Breast epithelium (tissue), 4 donors: ENCODE results near the gene TMEM120A. TPM values are rescaled to one million over a fixed set of nuclear protein-coding genes. Genes with fewer than 3 reads are reported as not detected.
A peak's percentile ranks its signal among the peaks of the same experiment; 100 is the strongest.
"Not testable (repeated sequence)": the region's sequence is repeated elsewhere in the genome, so short reads cannot be mapped to it uniquely, and the experiment has no call there.

Source experiments
- DNase-seq, 2 donors: peaks; one replicate each; pipeline ENCODE4 v3.0.0-alpha.2; 2019; ENCODE audit warnings: low spot score in 2 of 2
- H3K27ac ChIP-seq, 2 donors: fragments of 200-600 bp; sonication (generic) in 1 of 2; one replicate each; pipeline ENCODE4 v1.5.1; 2016 to 2019; ENCODE audit warnings: mild to moderate bottlenecking in 1 of 2
- H3K27me3 ChIP-seq, 2 donors: fragments of 200-600 bp; sonication (generic) in 1 of 2; one replicate each; pipeline versions ENCODE4 v1.5.1 to v1.6.0; 2017 to 2019; ENCODE audit warnings: control low read depth in 1 of 2, mild to moderate bottlenecking in 1 of 2
- H3K36me3 ChIP-seq: fragments of 200-600 bp; one replicate; pipeline ENCODE4 v1.5.1; 2019
- H3K4me1 ChIP-seq, 2 donors: fragments of 200-600 bp; sonication (generic); one replicate each; pipeline ENCODE4 v1.5.1; 2016 to 2019; ENCODE audit warnings: control low read depth in 1 of 2
- H3K4me3 ChIP-seq, 3 donors: fragments of 200-600 bp; sonication (generic); 1 replicate in 2 of 3; 2 replicates in 1 of 3; pipeline ENCODE4 v1.5.1; 2016 to 2019; ENCODE audit warnings: mild to moderate bottlenecking in 3 of 3, moderate library complexity in 2 of 3
- H3K9me3 ChIP-seq, 2 donors: fragments of 200-600 bp; sonication (generic) in 1 of 2; one replicate each; pipeline ENCODE4 v1.5.1; 2016 to 2019; ENCODE audit warnings: control low read depth in 1 of 2
- CTCF ChIP-seq, 3 donors: fragments of 450-650 bp; IDR thresholded peaks; one replicate each; pipeline ENCODE4 v1.5.1; 2016 to 2017; ENCODE audit warnings: antibody characterized with exemption in 3 of 3, mild to moderate bottlenecking in 3 of 3, moderate library complexity in 3 of 3
- POLR2A ChIP-seq: fragments of 450-650 bp; IDR thresholded peaks from one replicate; pipeline ENCODE4 v1.6.1; 2016; ENCODE audit warnings: antibody characterized with exemption, mild to moderate bottlenecking, moderate library complexity
- POLR2AphosphoS5 ChIP-seq, 3 donors: sonication (generic); formaldehyde crosslinking; IDR thresholded peaks; one replicate each; pipeline ENCODE4 v1.6.1; 2017; ENCODE audit warnings: antibody characterized with exemption in 3 of 3
- intact Hi-C: fragments of 100-400 bp; cut with DNase I; formaldehyde crosslinking; loops from one replicate; pipeline ENCODE4 v1.15.1; 2023; ENCODE audit warnings: low total_unique reads
- total RNA-seq, 3 donors: library from RNA; depleted of rRNA; stranded (reverse); fragments of >200 nt; gene quantifications; one replicate each; pipeline ENCODE4 v1.1.0, GENCODE V29; 2016

Gene TMEM120A
- total RNA-seq, 3 donors from 2014 or later, result 27.2 to 52.0 (median 42.9) TPM

DNA sequence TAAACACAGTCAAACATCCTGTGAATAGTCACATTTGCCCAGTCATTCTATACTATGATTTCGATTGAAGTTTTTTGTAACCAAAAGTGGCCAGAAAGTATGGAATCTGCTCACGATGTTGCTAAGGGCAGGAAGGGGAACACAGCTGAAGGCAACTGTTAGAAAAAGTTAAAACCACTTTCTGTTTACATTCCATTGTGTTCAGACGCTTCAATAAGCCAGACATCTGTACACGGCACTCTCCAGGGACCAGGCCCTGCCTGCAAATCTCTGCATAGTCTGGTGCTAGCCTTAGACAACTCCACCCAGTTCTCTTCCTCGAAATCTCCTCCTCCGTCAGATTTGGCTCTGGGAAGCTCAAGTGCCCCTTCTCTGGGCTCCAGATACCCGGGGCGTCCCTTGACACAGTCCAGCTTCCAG, 17.1 kb upstream of the TMEM120A start:
- Histone ChIP-seq H3K27me3 (no peaks in the 10 kb centered on the region), H3K36me3 (no peaks in the 10 kb centered on the region), H3K4me1 (no peaks in the 10 kb centered on the region), H3K4me3 (no peak overlapping the region), H3K27ac (peak overlapping the region; percentile 10 to 26), H3K9me3 (no peaks in the 10 kb centered on the region)
- intact Hi-C loops, result no loop called here
- DNase-seq, result no peak
- TF ChIP-seq CTCF (IDR thresholded peaks at IDR 0.05), result no peak
- no peak for TF ChIP-seq POLR2A
- TF ChIP-seq POLR2AphosphoS5 (IDR thresholded peaks at IDR 0.05), result no peak

DNA sequence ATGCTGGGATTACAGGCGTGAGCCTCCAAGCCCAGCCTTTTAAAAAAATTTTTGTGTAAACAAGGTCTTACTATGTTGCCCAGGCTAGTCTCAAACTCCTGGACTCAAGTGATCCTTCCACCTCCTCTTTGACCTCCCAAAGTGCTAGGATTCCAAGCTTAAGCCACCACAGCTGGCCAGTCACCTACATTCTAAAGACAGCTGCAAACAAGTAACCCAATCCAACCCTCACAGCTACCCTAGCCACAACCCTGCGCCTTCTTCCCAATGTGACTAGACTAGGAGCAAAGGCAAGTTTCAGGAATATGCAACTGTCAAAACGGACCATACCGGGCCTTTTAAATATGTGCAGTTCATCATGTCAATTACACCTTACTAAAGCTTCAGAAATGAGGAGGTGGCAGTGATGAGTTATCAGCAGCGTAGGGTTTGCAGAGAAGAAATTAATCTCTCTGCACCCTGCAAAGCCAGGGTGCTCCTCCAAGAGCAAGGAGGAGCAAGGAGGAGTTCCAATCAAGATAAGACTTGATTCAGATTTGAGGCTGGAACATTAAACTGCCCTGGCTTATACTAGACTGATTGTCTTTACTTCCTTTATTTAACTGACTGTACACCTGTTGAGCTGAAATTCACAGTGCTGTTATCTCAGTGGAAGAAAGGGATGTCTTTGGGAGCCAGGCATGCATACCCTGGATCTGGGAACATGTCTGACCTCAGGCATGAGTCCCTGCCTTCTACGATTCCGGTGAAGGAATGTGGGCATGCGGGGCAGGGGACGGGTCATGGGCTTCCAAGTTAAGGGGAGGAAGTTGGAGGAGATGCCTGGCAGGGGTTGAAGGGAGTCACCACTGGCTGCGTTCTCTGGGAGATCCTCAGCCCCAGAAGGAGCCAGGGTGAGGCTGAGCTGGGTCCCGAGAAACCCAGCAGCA, 15.5 kb upstream of the TMEM120A start:
- H3K27ac ChIP-seq, result peak overlapping the region in 1 of 2 donors; percentile 28

GRCh38 chr7:76008156-76008687, 13.8 kb upstream of the TMEM120A start:
- H3K27ac ChIP-seq, result no peak overlapping the region
- H3K36me3 ChIP-seq, result no peaks in the 10 kb centered on the region
- intact Hi-C loops, result no loop called here
- no peak for DNase-seq
- no peaks in the 10 kb centered on the region for H3K27me3 ChIP-seq
- no peaks in the 10 kb centered on the region for H3K4me1 ChIP-seq
- TF ChIP-seq POLR2A (no peak), POLR2AphosphoS5 (IDR thresholded peaks at IDR 0.05) (no peak), CTCF (IDR thresholded peaks at IDR 0.05) (no peak)
- H3K9me3 ChIP-seq, result no peaks in the 10 kb centered on the region
- no peak overlapping the region for H3K4me3 ChIP-seq

More for the DNA sequence above, 15.5 kb upstream of the TMEM120A start:
- intact Hi-C loops, result no loop called here
- Histone ChIP-seq H3K4me1 (no peaks in the 10 kb centered on the region), H3K9me3 (no peaks in the 10 kb centered on the region), H3K27me3 (no peaks in the 10 kb centered on the region), H3K4me3 (no peak overlapping the region), H3K36me3 (no peaks in the 10 kb centered on the region)
- no peak for DNase-seq
- TF ChIP-seq POLR2A, result no peak
- no peak for TF ChIP-seq POLR2AphosphoS5 (IDR thresholded peaks at IDR 0.05)
- TF ChIP-seq CTCF (IDR thresholded peaks at IDR 0.05), result no peak

DNA sequence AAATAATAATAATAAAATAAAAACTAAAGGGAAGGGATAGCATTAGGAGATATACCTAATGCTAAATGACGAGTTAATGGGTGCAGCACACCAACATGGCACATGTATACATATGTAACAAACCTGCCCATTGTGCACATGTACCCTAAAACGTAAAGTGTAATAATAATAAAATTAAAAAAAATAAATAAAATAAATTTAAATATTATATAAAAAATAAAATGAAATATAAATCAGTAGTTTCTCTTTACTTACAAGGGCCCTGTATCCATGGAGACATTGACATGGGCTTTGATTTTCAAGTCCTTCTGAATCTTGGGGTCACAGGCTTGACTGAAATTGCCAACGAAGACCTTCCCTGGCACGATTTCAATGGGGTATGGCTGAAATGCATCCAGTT, 10.6 kb upstream of the TMEM120A start:
- H3K27me3 ChIP-seq, DNase-seq, H3K4me1 ChIP-seq, H3K9me3 ChIP-seq, H3K36me3 ChIP-seq, H3K27ac ChIP-seq, H3K4me3 ChIP-seq, intact Hi-C loops: not testable (repeated sequence)

DNA sequence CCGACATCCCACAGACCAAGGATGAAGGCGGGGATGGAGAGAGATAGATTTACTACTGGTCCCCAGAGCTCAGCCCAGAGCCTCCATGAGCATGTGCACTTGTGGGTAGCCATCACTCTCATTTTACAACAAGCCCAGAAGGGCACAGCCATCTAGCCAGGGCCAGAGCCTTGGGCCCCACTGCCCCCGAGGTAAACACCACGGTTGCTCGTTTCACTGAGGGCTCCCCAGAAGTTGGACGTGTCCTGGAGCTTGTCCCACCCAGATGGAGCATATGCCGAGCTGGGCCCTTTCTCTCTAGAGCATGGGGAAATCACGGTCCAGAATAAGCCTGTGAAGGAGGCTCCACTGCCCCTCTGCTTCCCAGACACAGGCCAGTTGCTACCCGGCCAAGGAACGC, 9.0 kb upstream of the TMEM120A start:
- Histone ChIP-seq H3K4me3 (no peak overlapping the region), H3K27me3 (no peaks in the 10 kb centered on the region), H3K36me3 (no peaks in the 10 kb centered on the region), H3K9me3 (no peaks in the 10 kb centered on the region), H3K27ac (no peak overlapping the region), H3K4me1 (no peaks in the 10 kb centered on the region)
- intact Hi-C loops, result loop anchor here (5.0 kb wide), 1 partner anchor 946 kb away; no protein-coding TSS in a partner anchor
- no peak for DNase-seq
- TF ChIP-seq POLR2AphosphoS5 (IDR thresholded peaks at IDR 0.05) (no peak), CTCF (IDR thresholded peaks at IDR 0.05) (no peak), POLR2A (no peak)
